Measurements from ENCODE around the gene RASSF4. TPM values are rescaled to one million over a fixed set of nuclear protein-coding genes. Genes with fewer than 3 reads are reported as not detected.

RASSF4 gene
- total RNA-seq, 4 donors from 2014 or later, result 23.5 to 57.7 (median 31.6) TPM

DNA sequence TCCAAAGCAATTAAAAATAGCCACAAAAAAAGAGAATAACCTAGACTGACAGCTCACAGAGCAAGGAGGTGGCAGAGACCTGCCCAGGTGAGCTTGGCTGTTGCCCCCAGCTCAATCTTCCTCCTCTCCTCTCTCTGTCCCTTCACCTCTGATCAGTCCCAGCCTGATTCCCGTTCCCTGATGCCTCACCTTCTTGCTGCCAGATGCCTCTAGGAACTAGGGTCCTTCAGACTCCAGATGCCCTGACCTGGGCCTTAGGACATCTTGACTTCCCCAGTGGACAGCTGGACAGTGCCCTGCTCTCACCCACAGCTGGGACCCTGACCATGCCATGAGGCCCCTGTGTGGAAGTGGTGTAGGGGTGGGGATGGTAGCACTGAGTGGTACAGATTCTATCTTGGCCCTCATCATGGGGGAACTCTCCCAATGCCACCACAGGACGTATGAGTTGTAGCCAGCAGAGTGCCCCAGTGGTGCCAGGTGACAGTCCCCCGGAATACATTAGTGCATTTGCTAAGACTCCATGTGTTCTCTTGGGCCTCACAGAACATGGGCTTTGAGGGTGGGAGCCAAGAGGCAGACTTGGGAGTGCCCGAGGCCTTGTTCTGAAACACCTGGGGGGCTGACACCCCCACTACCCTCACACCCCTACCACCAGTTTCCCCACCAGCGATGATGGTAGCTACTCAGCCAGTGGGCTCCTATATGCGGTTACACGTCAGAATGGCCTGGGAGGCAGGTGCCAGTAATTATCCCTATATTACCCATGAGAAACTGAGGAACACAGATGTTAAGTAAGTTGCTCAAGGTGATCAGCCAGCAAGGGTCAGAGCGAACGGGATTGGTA, 17.0 kb downstream of the RASSF4 start:
- ATAC-seq, result no peak
- H3K4me1 ChIP-seq, result peaks cover 0 to 91% (median 48%) of the 10 kb centered on the region in 3 donors
- peak overlapping the region; percentile 90 to 94 (median 92) for H3K27ac ChIP-seq
- H3K27me3 ChIP-seq, result no peaks in the 10 kb centered on the region
- WGBS, 2 donors (ENCODE audit: low coverage in 1 of 2), result 60 to 65% methylated on average over 2 of the region's 9 CpGs
- no peaks in the 10 kb centered on the region for H3K9me3 ChIP-seq
- peak overlapping the region; percentile 65 to 67 for H3K4me3 ChIP-seq
- peaks cover 0 to 36% of the 10 kb centered on the region in 2 donors for H3K36me3 ChIP-seq
- TF ChIP-seq EP300 (IDR thresholded peaks at IDR 0.05) (no peak), POLR2AphosphoS5 (IDR thresholded peaks at IDR 0.05) (peak; percentile 69), POLR2A (IDR thresholded peaks at IDR 0.05) (peak in 1 of 2 donors; percentile 37)
- TF ChIP-seq, protein P1, sequence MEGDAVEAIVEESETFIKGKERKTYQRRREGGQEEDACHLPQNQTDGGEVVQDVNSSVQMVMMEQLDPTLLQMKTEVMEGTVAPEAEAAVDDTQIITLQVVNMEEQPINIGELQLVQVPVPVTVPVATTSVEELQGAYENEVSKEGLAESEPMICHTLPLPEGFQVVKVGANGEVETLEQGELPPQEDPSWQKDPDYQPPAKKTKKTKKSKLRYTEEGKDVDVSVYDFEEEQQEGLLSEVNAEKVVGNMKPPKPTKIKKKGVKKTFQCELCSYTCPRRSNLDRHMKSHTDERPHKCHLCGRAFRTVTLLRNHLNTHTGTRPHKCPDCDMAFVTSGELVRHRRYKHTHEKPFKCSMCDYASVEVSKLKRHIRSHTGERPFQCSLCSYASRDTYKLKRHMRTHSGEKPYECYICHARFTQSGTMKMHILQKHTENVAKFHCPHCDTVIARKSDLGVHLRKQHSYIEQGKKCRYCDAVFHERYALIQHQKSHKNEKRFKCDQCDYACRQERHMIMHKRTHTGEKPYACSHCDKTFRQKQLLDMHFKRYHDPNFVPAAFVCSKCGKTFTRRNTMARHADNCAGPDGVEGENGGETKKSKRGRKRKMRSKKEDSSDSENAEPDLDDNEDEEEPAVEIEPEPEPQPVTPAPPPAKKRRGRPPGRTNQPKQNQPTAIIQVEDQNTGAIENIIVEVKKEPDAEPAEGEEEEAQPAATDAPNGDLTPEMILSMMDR (IDR thresholded peaks at IDR 0.05), result no peak

DNA sequence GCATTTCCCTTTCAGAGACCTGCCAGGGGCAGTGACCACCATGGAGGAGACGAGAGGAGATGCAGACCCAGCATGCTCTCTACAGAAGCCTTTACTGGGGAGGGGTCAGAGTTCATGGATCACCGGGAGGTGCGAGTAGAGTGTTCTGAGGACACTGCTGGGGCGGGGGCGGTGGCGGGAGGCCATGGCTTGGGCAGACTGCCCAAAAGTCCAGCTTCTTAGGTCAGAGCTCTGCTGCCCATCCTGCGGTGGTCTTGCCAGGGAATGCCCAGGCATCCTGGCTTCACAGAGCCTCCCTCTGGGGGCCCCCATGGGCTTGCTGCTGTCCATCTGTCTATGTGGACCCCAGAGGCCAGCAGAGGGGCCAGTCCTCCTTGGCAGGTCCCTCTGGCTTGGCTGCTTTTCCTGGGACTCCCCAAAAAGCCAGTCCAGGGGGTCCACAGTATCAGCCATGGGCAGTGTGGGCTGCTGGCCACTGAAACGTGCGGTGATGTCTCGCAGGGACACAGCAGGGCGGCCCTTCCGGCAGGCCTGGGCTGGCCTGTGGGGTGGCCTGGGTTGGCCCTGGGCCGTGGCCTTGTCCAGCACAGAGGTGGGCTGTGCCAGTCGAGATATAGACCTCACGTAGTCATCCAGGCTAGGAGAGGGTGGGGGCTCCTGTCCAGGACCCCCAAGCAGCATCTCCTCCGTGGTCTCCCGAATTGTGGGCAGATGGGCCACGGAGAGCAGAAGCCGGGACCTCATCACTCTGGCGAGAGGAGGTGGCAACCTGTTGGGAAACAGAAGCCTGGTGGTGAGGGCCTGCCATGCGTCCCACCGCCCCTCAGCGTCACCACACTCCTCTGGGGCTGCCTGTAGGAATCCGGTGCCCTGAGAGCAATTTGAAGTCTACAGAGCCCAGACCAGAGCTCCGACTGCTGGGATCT, 17.9 kb downstream of the RASSF4 start:
- H3K4me3 ChIP-seq, result peak overlapping the region; percentile 65 to 67
- peaks cover 0 to 98% (median 58%) of the 10 kb centered on the region in 3 donors for H3K4me1 ChIP-seq
- peaks cover 0 to 33% of the 10 kb centered on the region in 2 donors for H3K36me3 ChIP-seq
- H3K27ac ChIP-seq, result peak overlapping the region; percentile 90 to 94 (median 92)
- H3K27me3 ChIP-seq, result no peaks in the 10 kb centered on the region
- TF ChIP-seq POLR2A (IDR thresholded peaks at IDR 0.05), result peak in 1 of 2 donors; percentile 38
- TF ChIP-seq, protein P1 (IDR thresholded peaks at IDR 0.05), result no peak
- peak; percentile 50 for TF ChIP-seq POLR2AphosphoS5 (IDR thresholded peaks at IDR 0.05)
- 50% methylated on average over 6 of the region's 25 CpGs; no CpG with 5 or more reads in 1 of the 2 donors for WGBS, 2 donors (ENCODE audit: low coverage in 1 of 2)
- no peak for ATAC-seq
- H3K9me3 ChIP-seq, result no peaks in the 10 kb centered on the region

DNA sequence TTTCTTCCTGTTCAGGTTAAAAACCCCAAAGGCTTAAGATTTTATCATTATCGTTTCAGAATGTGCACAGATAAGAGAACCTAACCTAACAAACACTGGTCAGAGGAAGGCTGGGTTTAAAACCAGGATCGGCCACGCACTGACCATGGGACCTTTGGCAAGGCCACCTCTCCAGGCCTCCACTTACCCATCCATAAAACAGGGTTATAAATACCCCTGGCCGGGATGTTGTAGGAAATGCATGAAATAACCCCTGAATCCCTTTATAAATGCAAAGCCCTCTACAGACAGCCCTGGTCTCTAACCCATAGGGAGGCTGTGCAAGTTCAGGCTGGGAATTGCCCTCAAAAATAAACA, 18.6 kb downstream of the RASSF4 start:
- TF ChIP-seq EP300 (IDR thresholded peaks at IDR 0.05), result no peak
- TF ChIP-seq, protein P1 (IDR thresholded peaks at IDR 0.05), result no peak
- TF ChIP-seq POLR2AphosphoS5 (IDR thresholded peaks at IDR 0.05), result no peak
- no peak for TF ChIP-seq POLR2A (IDR thresholded peaks at IDR 0.05)
- Histone ChIP-seq H3K27ac (peak overlapping the region; percentile 90 to 94 (median 92)), H3K4me1 (peaks cover 0 to 98% (median 60%) of the 10 kb centered on the region in 3 donors), H3K9me3 (no peaks in the 10 kb centered on the region), H3K4me3 (peak overlapping the region; percentile 65 to 67), H3K27me3 (no peaks in the 10 kb centered on the region), H3K36me3 (peaks cover 0 to 34% of the 10 kb centered on the region in 2 donors)
- no peak for ATAC-seq
- 0 to 15% methylated on average over 1 to 4 of the region's 4 CpGs for WGBS, 2 donors (ENCODE audit: low coverage in 1 of 2)

GRCh38 chr10:44978570-44979280, 19.1 kb downstream of the RASSF4 start, which contains the start of gene DEPP1:
DEPP1 (minus strand) TSS chr10:44978809; CDS start chr10:44978030, 779 bp downstream.
- no peaks in the 10 kb centered on the region for H3K27me3 ChIP-seq
- no peaks in the 10 kb centered on the region for H3K9me3 ChIP-seq
- peak within 1 kb of the TSS; percentile 90 to 94 (median 92) for H3K27ac ChIP-seq
- peaks cover 0 to 98% (median 57%) of the 10 kb centered on the region in 3 donors for H3K4me1 ChIP-seq
- WGBS, 2 donors (ENCODE audit: low coverage in 1 of 2), result 11 to 53% methylated on average over 2 to 9 of the region's 12 CpGs
- H3K36me3 ChIP-seq, result peaks cover 0 to 39% of the 10 kb centered on the region in 2 donors
- ATAC-seq, result peak; percentile 76
- TF ChIP-seq, protein P1 (IDR thresholded peaks at IDR 0.05), result peak in 3 of 4 experiments; percentile 21 to 53 (median 43)
- TF ChIP-seq POLR2AphosphoS5 (IDR thresholded peaks at IDR 0.05) (peak; percentile 100), EP300 (IDR thresholded peaks at IDR 0.05) (no peak), POLR2A (IDR thresholded peaks at IDR 0.05) (peak; percentile 99 to 100)
- peak within 1 kb of the TSS; percentile 65 to 67 for H3K4me3 ChIP-seq
